Stimulated activated CD4-positive, alpha-beta T cell treated with anti-CD3 and anti-CD28 coated beads, Interleukin-12 subunit alpha, Interleukin-12 subunit beta, amount 100 ng/mL, for 48 hours (primary cell): Measurements from ENCODE around the gene TLL1.

ENCODE experiments used
- DNase-seq, 3 donors: peaks; one replicate each; pipeline ENCODE4 v3.0.0-alpha.2; 2020; ENCODE audit warnings: low read depth in 2 of 3, low spot score in 1 of 3

Gene TLL1

DNA sequence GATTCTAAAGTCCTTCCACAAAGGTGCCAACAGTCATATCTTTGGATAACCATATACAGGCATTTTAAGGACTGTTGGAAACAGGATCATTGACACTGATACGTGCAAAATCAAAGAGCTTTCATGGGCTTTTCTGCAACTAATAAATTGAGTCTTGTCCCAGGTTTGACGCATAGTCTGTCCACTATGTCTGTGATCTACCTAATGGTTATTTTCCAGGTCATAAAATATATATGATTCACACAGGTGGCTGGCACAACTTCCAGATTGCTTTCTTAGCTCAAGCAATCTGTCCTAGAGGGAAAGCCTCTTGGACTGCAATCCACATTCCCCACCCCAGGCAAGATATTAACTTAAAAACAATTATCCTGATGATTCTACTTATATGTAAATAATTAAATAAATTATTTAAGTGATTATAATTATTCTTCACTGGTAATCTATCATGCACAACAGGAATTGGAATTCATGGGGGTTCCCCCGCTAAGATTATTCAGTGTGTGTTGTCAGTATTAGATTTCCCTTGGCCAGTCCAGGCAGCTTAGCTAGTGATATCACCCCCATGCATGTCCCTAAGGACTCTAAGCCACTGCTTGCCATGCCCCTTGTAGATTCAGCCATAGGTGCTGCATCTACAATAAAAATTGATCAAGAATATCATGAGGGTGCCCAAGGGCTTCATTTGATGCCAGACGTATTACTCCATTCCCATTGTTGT, 97.8 kb downstream of the TLL1 start:
- no peak for DNase-seq

DNA sequence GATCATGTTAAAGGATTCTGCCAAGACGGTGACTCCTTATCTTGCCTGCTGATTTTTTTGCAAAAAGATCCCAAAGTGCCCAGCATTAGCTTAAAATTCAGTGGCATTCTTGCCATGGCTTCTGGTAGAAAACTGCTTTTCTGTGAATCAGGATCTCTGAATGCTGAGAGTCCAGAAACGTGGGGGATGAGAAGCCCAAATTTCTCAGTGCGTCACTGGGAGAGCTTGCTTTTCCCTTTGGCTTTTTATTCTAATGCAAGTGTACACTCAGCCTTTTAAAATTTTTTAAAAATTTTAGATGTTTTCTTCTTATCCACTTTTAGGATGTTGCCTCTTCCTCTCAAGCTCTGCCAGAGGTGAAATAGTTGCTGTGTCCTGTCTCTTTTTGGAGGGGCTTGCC, 98.4 kb downstream of the TLL1 start:
- no peak for DNase-seq

DNA sequence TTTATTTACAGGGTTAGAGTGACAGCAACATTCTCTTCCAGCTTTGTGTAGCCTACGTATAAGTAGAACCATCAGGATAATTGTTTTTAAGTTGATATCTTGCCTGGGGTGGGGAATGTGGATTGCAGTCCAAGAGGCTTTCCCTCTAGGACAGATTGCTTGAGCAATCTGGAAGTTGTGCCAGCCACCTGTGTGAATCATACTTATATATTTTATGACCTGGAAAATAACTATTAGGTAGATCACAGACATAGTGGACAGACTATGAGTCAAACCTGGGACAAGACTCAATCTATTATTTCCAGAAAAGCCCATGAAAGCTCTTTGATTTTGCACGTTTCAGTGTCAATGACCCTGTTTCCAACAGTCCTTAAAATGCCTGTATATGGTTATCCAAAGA, 98.9 kb downstream of the TLL1 start:
- DNase-seq, result no peak

DNA sequence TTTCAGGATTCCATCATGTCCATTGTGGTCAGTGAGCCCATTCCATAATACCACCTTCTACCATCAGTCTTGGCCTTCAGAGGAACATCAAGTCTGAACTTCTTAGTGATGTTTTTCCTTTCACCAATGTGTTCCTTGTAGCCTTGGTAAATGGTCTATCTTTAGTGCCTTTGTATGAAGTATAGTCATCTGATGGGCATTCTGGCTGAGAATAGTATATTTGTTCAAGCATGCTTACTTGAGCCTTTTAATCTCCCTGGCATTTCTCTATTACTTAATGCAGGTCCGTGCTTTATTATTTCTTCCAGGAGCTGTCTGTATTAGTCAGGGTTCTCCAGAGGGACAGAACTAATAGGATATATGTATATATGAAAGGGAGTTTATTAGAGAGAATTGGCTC, 99.7 kb downstream of the TLL1 start:
- no peak for DNase-seq

DNA sequence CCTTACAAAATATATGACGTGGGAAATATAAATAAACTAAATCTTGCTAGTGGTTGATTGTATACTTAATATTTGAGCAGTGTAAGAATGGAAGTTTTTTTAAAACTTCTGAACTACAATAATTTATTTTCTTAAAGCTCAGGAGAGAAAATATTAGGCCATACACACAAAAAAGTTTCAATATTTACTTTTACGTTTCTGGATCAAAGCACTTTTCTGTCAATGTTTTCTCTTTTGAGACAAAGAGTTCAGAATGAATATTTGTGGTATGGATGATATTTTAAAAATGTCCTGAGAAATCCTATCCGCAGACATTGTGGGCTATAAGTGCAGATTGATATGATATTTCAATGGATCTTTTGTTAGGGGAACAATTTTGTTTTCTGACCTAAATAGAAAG, 109.9 kb downstream of the TLL1 start:
- DNase-seq, result no peak

DNA sequence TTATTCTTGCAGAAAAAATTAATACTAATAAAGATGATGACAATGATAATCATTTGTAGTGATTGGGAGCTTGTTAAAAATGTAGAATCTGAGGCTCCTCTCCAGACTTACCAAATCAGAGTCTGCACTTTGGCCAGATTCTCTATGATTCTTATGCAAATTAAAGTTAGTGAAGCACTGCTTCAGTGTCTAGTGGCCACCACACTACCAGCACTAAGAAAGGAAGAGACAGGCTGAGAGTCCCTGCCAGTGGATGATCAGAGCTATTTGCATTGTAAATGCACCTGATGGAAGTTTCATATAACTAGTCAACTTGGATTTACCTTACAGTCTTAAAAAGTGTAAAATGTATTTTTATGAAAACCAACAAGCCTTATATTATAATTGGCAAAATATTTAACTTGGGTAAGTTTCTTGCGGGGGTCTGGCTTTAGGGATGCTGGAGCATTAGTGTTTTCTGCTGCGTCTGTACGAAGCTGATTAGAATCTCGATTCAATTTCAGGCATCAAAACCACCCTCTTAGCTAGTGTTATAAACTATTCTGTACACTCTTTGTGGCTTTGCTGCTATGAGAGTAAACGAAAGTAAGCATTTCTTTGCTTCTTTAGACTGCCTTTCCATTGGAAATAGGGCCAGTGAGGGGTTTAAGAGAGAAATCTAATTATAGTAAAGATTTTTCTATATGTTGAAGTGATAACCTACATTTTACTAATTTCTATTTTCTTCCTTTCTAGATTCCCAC, 114.1 kb downstream of the TLL1 start:
- no peak for DNase-seq

DNA sequence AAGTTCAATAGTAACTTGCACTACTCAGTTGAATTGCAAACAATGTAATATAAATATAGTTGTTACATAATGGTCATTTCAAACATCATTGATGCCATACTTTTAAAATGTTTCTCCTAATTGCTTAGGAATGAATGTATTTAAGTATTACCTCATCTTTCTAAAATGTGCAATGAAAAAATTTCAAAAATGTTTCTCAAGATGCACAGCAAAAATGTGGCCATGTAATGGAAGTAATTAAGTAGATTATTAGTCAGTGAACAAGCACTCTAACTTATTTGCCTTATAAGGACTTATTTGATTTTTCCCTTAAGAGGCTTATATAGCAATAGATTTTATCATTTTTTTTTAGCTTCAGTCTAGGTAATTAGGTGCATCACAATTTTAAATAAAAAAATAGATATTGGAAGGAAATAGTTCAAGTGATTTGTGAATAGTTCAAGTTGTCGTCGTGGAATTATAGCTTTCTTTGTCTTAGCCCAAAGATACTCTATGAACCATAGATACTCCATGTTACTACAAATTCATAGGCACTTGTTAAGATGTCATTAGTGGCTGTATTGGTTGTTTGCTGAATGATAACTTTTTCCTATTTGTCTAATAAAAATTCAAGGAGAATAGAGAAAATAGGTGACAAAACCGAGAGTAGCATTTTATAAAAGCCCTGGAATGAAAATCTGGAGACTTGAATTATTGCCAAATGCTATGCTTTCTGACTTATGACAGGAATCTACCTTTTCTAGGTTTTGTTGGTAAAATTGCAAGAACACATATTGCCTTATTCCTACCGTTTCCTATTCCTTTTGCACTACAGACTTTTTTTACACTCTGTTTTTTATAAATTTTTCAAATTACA, 118.5 kb downstream of the TLL1 start:
- no peak for DNase-seq

DNA sequence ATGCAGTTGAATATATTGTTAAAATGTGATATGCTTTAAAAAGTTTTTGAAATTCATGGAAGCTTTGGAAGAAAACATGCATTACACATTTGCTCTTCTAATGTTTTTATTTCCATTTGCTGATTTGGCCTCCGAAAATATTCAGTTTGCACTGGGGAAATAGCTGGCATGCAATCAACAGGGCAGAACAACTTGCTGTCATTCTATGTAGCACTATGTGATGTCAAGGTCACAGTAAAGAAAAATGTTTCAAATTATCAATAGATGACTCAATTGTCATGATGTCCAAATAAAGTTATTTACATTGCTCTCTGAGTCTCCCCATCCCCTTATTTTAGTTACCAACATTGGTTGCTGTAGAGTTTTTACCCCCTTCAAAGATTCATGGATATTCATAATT, 119.2 kb downstream of the TLL1 start:
- DNase-seq, result no peak

DNA sequence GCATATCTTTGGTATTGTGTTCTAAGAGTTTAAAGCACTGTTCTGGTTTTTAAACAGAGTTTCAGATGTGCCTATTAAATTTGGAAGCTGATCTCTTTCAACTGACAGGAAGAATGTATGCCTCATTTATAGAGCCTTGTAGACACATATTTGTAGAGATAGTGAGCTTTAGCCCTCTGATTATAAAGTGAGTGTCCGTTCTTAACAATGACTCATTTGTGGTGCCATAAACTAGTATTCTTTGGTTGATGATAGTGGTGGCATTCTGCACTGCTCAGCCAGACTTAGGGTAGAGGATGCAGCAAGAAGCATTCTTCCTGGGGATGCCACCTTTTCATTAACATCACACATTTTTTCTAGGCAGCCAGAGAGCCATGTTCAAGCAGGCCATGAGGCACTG, 121.7 kb downstream of the TLL1 start:
- no peak for DNase-seq

DNA sequence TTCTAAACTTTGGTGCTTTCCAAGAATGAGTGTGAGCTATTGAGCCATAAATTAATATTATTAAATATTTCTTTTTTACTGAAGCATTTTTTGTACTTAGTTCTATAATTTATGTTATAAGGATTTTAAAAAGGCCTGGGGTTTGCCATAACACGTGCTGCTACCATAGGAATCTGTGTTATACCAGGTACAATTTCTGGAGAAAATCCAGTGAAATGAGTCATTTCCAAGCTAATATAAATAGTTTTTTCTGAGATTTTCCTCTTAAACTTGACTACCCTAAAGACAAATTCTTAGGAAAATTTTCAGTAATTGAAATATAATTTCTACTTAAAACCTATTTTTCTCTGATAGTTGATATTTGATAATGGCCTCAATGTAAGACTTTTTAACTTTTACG, 130.8 kb downstream of the TLL1 start:
- no peak for DNase-seq

DNA sequence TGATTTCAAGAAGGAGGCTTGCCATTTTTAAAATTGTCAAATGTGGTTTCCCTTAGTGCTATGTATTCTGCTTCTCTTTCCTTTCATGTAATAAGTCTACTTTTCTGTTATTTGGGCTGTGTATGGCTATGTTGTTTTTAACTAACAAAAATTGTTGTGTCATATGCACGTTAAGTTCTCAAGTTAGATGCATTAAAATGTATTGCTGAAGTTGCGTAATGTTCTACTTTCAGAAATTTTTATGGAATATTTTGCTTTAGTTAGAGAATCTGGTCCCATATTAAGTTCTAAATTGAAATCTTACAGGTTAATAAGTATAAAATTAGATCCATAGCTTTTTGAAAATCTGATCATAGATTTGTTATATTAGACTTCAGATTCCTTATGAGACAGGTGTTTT, 133.2 kb downstream of the TLL1 start:
- no peak for DNase-seq

DNA sequence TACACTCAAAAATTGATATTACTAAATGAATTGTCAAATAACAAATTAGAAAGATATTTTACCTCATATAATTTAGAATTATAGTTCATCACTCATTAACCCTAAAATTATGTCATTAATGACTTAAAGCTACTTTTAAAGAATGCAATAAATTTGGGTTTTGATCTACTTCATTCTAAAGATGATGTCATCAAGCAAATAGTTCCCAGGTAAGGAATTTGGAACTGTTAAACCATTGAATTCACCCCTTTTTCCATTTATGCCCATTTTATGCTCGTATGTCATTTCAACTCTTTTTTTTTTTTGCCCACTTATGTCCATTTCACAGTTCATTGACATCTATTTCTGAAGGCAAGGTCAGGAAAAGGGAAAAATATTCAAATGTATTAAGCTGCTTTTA, 135.5 kb downstream of the TLL1 start:
- no peak for DNase-seq

DNA sequence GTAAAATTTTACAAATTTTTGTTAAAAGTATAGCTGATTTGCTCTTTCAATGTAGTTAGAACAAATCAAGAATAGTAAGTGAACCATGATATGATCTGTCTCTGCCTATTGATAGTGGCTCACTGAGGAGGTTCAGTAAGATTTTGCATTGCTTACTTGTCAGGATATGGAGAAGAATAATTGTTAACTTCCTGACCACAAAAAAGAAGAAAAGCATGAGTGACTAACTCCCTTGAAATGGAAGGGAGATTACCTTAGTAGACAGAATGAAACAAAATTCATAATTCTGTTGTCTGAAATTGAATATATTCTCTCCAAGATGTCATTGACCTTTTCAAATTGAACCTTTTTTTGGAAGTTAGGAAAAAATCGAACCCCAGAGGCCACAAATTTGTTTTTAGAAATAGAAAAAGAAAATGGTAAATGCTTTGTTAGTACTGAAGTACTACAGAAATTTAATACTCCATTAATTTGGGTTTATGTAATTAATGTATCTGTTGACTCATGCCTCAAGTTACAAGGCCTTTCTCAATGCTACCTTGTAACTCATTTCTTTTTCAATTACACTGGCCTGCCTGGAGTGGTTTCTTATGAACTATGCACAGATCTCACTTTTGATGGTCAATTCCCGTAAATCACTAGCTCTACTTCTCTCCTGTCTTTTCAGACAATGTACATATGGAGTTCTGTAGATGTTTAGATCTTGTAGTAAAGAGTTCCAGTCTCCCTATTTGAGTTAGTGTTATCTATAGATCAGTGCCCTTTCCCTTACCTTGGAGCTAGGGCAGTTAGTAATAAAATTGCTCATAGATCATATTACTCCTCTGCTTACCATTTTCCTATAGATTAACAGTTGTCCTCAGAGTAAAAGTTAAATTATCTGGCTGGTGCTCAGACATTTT, 139.3 kb downstream of the TLL1 start:
- DNase-seq, result no peak

DNA sequence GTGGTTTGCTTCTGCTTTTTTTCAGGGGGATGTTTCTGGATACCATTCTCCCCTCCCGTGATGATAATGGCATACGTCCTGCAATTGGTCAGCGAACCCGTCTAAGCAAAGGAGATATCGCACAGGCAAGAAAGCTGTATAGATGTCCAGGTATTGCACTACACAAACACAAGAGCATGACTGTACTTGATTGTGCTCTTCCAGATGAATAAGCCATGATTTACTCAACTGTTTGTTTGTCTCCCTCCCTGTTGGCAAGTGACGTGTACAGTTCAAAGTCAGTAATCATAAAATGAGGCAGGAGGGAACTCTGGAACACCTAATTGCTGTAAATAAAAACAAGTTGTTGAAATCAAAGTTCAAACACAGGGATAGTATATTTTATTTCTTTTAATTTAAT, 141.4 kb downstream of the TLL1 start:
- DNase-seq, result no peak

DNA sequence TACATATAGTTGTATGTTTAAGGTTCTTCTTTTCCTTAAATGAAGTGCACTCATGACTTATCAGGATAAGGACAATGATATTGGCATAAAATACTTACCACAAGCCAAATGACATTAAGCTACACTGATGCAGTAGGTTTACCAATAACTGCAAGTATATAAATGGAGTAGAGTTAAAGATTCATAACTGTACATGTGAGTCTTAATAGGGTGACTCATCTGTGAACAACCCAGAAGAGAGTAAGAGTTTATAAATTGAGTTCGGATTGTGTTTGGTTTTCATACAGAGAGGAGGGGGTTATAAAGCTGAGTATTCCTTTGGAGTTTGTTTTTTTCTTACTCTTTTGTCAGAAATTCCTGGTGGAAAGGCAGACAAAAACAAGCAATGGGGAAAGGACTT, 144.8 kb downstream of the TLL1 start:
- no peak for DNase-seq

DNA sequence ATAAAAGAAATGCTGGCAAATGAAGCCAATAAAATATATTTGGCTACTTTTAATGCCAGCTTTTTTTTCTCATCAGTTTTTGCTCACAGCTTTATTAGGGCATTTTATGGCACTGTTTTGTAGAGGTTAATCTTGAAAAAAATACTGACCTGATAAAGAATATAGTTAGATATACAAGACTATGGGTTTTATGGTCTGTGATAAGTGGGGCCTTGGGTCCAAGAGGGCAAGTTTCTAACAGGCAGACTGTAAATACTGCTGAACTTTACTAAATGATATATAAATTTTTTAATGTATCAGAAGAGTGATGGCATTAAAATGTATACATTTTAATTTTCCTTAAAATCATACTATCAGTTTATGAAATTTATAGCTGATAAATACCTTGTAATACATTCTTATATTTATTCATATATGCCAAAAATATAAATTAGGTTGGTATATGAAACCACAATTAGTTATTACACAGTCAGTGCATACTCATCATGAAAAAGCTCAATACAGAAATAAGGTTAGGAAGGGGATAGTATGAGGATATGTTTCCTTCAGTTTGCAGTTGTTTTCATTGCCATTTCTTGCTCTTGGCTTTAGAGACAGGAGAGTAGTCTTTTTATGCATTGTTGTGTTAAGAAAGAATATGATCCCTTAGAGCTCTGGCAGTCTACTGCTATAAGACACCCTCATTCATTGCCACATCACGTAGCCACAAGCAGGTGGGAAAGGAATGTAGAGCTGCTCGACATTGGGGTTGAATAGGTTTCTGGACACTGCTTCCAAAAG, 146.6 kb downstream of the TLL1 start:
- no peak for DNase-seq

DNA sequence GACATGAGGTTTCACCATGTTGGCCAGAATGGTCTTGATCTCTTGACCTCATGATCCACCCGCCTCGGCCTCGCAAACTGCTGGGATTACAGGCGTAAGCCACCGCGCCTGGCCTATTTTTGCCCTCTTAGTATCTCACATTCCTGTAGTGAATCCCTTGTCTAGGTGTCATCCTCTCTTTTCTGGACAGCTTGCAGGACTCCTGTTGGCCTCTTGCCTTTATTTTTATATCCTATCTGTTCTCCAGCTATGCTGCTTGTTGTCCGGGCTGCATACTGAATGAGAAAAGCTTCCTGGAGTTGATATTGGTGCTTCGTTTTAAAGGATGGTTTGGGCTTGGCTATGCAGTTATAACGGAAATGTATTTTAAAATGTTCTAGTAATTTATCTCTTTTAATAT, 148.6 kb downstream of the TLL1 start:
- no peak for DNase-seq

DNA sequence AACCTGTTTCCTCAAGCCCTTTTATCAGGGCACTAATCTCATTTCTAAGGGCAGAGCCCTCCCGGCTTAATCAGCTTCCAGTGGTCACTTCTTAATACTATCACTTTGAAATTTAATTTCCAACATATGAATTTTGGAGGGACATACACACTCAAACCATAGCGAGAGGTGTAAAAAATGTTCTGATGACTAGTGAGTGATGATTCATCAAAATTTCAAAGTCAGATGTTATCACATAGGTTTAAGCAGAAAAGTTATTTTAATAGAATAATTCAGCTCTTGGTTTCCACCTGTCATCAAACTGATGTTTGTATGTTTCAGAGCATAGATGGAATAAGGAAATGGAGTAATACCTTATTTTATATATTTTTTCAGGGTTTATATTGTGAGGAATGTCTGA, 161.9 kb downstream of the TLL1 start:
- no peak for DNase-seq

DNA sequence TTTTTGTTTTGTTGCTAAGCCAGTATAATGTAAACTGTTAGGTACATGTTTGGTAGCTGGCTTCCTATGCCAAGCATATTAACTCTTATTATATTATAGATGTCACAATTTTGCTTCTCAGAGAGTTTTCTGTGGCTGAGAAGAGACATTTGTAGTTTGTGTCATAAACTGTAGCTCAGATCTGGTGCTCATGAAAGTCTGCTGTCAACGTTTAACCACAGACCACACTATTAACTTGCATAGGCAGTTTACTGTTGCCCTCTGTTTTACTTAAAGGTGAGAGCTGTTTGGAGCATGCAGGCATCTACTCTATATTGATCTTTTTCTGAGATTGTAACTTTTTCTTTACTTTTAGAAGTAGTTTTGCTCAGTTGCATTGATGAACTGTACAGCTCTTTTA, 166.8 kb downstream of the TLL1 start:
- no peak for DNase-seq

DNA sequence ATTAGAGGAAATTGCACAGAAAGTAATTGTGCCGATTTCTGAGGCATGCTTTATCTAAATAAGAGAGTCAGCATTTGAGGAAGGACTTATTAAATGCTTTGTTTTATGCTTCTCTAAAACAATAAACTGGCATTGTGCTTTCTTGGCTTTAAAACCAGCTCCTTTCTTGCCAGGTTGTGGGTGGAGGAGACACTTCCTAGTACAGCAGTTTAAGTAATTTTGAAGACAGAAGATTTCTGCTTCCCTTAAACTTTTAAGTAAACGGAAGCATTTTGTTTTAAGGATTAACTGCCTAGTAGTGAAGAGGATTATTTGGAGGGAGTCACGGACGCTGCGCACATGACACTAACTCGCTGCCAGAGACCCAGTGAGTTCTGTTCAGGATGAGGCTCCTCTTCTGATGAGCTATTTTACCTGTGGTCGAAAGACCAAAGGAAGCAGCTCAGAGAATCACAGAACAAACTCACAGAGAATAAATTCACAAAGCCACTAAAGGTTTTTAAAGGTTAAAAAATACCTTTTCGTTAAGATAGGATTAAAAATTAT, 169.5 kb downstream of the TLL1 start:
- DNase-seq, result no peak
